GM10266 (cell line): ENCODE results near the gene CFD.
"Not testable (repeated sequence)": the region's sequence is repeated elsewhere in the genome, so short reads cannot be mapped to it uniquely, and the experiment has no call there.

ENCODE experiments used
- DNase-seq: peaks from one replicate; pipeline ENCODE4 v3.0.0; 2012; ENCODE audit errors: extremely low spot score
- CTCF ChIP-seq: IDR thresholded peaks from 2 replicates; pipeline ENCODE4 v1.5.1; 2012; ENCODE audit warnings: mild to moderate bottlenecking, low read depth; ENCODE audit not compliant: control insufficient read depth, insufficient read depth; ENCODE audit errors: missing control alignments

Gene CFD

GRCh38 chr19:850979-851335 is 8.5 kb upstream of the CFD start:
- DNase-seq: no peak
- TF ChIP-seq CTCF: no peak

- no peak for DNase-seq
- TF ChIP-seq CTCF: no peak
These were observed 7.1 kb upstream of the CFD start, which contains the start of gene ELANE for GRCh38 chr19:852136-853013. Gene ELANE, plus strand, starts transcription at chr19:852303. Its CDS starts 26 bp downstream, at chr19:852329.

- no peak for DNase-seq
- TF ChIP-seq CTCF: no peak
These were observed 6.4 kb upstream of the CFD start for GRCh38 chr19:853014-853585.

GRCh38 chr19:853614-854220 is 5.7 kb upstream of the CFD start:
- not testable (repeated sequence) for DNase-seq

- TF ChIP-seq CTCF: no peak
- DNase-seq: no peak
These were observed 4.9 kb upstream of the CFD start for GRCh38 chr19:854549-854948.

- TF ChIP-seq CTCF: no peak
These were observed 4.3 kb upstream of the CFD start for GRCh38 chr19:855142-855541.

GRCh38 chr19:855566-856120 is 3.8 kb upstream of the CFD start:
- TF ChIP-seq CTCF: no peak
- DNase-seq: no peak

More at GRCh38 chr19:855142-855541, 4.3 kb upstream of the CFD start:
- DNase-seq: no peak
